NCI-H1694 treated with DMSO at 0.1 percent for 48 hours (cell line): ENCODE data around the gene GPRIN3.

Experiments
- DNase-seq: peaks from one replicate; lab custom pipeline; 2025; lab: John Stamatoyannopoulos, UW

GPRIN3 gene

DNA sequence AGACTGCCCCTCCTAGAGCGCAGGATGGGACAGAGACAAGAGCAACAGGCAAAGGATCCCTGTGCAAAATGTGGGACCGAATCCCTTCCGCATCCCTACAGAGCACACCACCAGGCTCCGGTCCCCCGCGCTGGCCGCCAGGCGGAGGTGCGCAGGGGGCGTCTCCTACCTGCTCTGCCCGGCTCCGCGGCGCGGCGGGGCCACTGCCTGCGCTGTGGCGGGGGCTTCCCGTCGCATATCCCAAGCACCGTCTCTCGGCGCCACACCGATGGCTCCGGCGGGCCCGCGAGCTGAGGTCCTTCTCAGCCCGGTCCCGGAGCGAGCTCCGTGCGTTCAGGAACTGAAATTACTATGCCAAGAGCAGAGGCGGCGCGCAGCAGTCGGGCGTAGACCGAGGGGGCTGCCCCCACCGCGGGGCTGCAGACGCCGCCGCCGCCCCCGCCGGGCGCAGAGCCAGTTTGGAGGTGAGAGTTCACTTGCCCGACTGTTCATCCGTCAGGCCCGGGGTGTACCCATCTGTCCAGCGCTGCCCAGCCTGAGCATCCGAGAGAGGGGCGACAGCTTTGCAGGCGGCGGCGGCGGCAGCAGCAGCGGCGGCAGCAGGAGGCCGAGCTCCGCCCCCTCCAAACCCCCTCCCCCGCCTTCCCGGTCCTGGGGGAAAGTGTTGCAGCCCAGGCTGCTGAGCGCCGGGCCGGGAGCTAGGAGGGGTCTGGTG is at the start of gene GPRIN3:
Gene GPRIN3, minus strand, starts transcription at position 355 of the 715 bp plus-strand sequence. CDS start 57,690 bp downstream, outside the sequence.
- DNase-seq: peak; percentile 17

GRCh38 chr4:89357340-89357739 is 49.7 kb upstream of the GPRIN3 start:
- DNase-seq: no peak

DNA sequence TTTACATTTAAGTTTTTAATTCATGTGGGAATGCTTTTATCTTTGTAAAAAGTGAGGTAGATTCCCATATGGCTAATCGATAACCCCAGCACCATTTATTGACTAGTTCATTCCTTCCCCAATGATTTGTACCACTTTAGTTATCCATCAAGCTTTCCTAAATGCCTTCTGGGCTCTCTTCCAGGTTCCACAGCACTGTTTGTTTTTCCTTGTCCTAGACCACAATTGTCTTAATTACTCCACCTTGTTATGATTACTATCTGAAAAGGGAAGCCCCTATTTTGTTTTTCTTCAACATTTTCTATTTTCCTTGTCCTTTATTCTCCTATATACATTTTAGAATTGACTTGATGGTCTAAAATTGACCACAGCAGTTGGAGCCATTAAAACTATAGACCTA is 48.5 kb upstream of the GPRIN3 start:
- DNase-seq: no peak

- no peak for DNase-seq
Observed at GRCh38 chr4:89353514-89353913, 45.9 kb upstream of the GPRIN3 start.

DNA sequence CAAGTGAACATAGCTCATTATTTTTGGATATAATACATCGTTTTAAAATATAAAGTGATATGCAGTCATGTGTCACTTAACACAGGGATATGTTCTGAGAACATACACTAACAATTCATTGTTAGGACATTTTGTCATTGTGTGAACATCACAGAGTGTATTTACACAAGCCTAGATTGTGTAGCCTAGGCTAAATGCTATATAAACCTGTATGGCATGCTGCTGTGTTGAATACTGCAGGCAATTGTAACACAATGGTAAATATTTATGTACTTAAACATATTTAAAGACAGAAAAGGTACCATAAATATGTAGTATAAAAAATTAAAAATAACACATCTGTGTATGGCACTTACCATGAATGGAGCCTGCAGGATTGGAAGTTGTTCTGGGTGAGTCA is 44.9 kb upstream of the GPRIN3 start:
- DNase-seq: no peak

DNA sequence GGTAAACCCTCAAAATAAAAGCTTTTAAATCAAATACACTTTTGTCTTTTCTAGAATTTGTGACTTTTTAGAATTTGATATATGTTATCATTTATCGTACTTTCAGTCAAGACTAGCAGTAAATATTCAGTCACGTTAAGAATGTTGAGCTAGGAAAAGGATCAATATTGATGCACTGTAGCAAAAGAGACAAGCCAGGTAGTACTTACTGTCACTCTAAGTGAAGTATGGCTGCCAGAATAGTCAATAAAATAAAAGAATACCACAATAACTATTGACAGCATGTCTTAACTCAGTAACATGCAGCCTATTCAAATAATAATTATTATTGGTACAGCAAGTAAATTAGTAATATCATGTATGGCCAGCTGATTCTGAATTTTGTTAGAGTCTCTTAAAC is 43.6 kb upstream of the GPRIN3 start:
- DNase-seq: no peak

GRCh38 chr4:89347363-89348025 is 39.9 kb upstream of the GPRIN3 start:
- DNase-seq: no peak

- DNase-seq: no peak
Observed at GRCh38 chr4:89344571-89344970, 37.0 kb upstream of the GPRIN3 start.

- no peak for DNase-seq
Observed at GRCh38 chr4:89338206-89338605, 30.6 kb upstream of the GPRIN3 start.

DNA sequence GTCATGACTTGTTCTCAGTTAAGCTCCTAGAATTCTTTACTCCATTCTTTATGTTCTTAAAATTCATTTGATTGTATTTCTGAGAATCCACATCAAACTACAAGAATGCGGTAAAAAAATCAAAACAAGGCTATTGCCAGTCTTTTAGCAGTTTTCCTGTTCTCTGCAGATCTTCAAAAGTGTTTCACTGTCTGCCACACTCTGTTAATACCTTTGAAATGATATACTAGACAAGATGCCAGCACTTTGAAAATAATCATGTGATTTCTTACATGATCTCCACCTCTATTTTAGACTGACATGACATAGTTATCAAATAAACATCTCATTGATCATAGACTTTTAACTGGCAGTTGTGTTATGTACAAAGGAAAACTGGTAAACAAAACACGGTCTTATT is 30.1 kb upstream of the GPRIN3 start:
- no peak for DNase-seq

- no peak for DNase-seq
Observed at GRCh38 chr4:89336818-89337420, 29.3 kb upstream of the GPRIN3 start.

- DNase-seq: no peak
Observed at GRCh38 chr4:89334830-89335229, 27.2 kb upstream of the GPRIN3 start.

GRCh38 chr4:89334311-89334710 is 26.7 kb upstream of the GPRIN3 start:
- no peak for DNase-seq

GRCh38 chr4:89331686-89332544 is 24.3 kb upstream of the GPRIN3 start:
- no peak for DNase-seq

DNA sequence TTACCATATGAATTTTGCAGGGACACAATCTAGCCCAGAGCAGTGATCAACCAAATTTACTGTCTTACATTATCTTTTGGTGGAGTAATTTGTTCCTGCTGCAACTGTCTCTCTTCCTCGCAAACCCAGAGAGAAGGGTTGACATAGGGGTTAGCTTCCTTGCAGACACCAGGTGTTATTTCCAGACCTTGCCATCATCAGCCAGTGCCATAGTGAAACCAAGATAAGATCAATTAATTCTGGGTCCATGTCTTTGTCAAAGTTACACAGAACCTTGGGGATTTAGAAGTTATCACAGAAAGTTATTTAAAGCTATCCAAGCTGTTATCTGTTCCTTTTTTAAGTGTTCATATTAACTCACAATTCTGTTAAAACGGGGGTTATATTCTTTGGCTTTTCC is 23.6 kb upstream of the GPRIN3 start:
- no peak for DNase-seq

GRCh38 chr4:89329280-89329679 is 21.7 kb upstream of the GPRIN3 start:
- no peak for DNase-seq

- DNase-seq: no peak
Observed at GRCh38 chr4:89324671-89325070, 17.1 kb upstream of the GPRIN3 start.

DNA sequence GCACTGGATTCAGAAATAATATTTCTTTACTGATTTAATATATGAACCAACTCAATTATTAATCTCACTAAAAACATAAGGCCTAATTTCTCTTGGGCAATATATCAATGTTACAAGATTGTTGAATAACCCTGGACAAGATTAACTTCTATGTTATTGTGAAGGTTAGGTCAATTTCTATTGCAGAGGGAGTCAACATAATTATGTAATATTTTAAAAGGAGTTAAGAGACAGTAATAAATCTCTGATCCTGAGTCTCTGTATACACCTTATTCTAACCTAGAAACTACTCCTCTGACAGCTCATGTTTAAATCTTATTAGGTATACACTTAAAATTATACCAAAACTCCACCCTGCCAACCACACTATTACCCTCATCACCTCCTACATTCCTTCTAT is 15.1 kb upstream of the GPRIN3 start:
- DNase-seq: no peak

GRCh38 chr4:89319756-89320155 is 12.2 kb upstream of the GPRIN3 start:
- DNase-seq: no peak

DNA sequence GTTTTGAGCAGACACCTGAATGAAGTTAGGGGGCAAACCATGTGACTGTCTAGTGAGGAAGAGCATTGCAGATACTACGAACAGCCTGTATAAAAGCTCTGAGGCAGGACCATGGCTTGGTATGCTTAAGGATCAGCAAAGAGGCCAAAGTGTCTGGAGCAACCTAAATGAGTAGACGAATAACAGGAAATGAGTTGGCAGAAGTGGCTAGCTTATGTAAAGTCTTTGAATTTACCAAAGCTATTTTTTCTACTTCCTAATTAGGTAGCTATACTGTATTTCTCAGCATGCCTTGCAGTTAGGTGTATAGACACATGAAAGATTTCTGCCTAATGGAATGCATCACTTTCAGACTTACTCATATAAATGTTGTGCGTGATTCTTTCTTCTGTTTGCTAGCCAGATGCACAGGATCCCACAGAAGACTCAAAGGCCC is 9.3 kb upstream of the GPRIN3 start:
- DNase-seq: no peak

GRCh38 chr4:89316211-89316610 is 8.6 kb upstream of the GPRIN3 start:
- no peak for DNase-seq

DNA sequence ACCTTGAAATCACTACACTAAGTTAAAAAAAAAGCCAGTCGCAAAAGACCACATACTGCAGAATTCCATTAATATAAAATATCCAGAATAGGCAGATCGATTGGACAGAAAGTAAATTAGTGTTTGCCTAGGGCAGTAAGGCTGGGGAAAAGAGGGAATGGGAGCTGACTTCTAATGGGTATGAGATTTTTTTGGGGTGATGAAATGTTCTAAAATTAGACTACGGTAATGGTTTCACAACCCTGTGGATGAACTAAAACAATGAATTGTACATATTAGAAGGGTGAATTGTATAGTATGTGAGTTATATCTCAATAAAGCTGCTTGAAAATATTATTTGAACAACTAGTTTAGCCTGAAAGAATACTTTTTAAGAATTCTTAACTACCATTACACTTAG is 6.7 kb upstream of the GPRIN3 start:
- DNase-seq: no peak
